ENCODE data around the gene BRD3OS. TPM values are rescaled to one million over a fixed set of nuclear protein-coding genes. Genes with fewer than 3 reads are reported as not detected.

The BRD3OS gene
- total and polyA plus RNA-seq, 2 of the 4 experiments (the other 2 are of a cell fraction), result 15.8 to 20.7 TPM

GRCh38 chr9:134033516-134034214 is 8.4 kb downstream of the BRD3OS start:
- no peak overlapping the region for H3K4ac ChIP-seq (ENCODE audit: low read depth, low read length)
- H3K9me3 ChIP-seq (ENCODE audit: control insufficient read depth, insufficient read depth, low read length), result no peaks in the 10 kb centered on the region
- H4K20me1 ChIP-seq (ENCODE audit: insufficient read depth, low read length), result no peaks in the 10 kb centered on the region; the same call in 1 of the 2 replicates
- H3K79me1 ChIP-seq (ENCODE audit: low read depth in 1 of 2, low read length in 2 of 2), result no peaks in the 10 kb centered on the region; a peak in 1 of 4 replicates
- no peak overlapping the region for H4K5ac ChIP-seq (ENCODE audit: low read depth, low read length)
- H3K9me1 ChIP-seq (ENCODE audit: insufficient read depth, low read length), result no peaks in the 10 kb centered on the region
- H3K4me3 ChIP-seq (ENCODE audit: insufficient read depth, low read depth, low read length), result no peak overlapping the region
- no peak overlapping the region for H3K9ac ChIP-seq (ENCODE audit: low read depth, low read length)
- H3K4me2 ChIP-seq (ENCODE audit: low read depth, low read length), result no peak overlapping the region
- no peak overlapping the region for H3K23ac ChIP-seq (ENCODE audit: low read depth, low read length)
- no peak overlapping the region for H2AK9ac ChIP-seq (replicated peaks; ENCODE audit: low read depth, low read length, poor library complexity)
- H2BK5ac ChIP-seq (ENCODE audit: low read depth, low read length, poor library complexity, severe bottlenecking), result no peak overlapping the region
- peaks cover 58% of the 10 kb centered on the region for H3K36me3 ChIP-seq (ENCODE audit: control insufficient read depth, insufficient read depth, low read length)
- no peaks in the 10 kb centered on the region for H3K27me3 ChIP-seq (ENCODE audit: control insufficient read depth, insufficient read depth, low read length)
- no peak overlapping the region for H4K91ac ChIP-seq (ENCODE audit: insufficient read depth, low read depth, low read length)
- no peak overlapping the region for H3K18ac ChIP-seq (ENCODE audit: low read depth, low read length)
- no peak overlapping the region for H2BK120ac ChIP-seq (ENCODE audit: low read depth, low read length)
- ATAC-seq (ENCODE audit: low read depth), result no peak
- no peak overlapping the region for H2AFZ ChIP-seq (replicated peaks; ENCODE audit: low read length, poor library complexity)
- no peak for TF ChIP-seq RFX5 (IDR thresholded peaks at IDR 0.05; ENCODE audit: low read depth, low read length)
- TF ChIP-seq ELK1 (IDR thresholded peaks at IDR 0.05; ENCODE audit: borderline replicate concordance, low read depth, low read length), result no peak
- TF ChIP-seq FOS (IDR thresholded peaks at IDR 0.05; ENCODE audit: low read depth, low read length), result no peak
- no peak for TF ChIP-seq NFE2L2 (IDR thresholded peaks at IDR 0.05; ENCODE audit: low read depth, low read length)
- TF ChIP-seq CEBPB (IDR thresholded peaks at IDR 0.05; ENCODE audit: low read depth, low read length), result no peak
- WGBS, 2 experiments (ENCODE audit: extremely low coverage in 2 of 2, insufficient read length in 1 of 2), result 93% methylated on average over 10 of the region's 26 CpGs; no CpG with 5 or more reads in 1 of the 2 experiments
- H4K8ac ChIP-seq (ENCODE audit: low read depth in 2 of 2, low read length in 2 of 2), result no peak overlapping the region
- no peak overlapping the region for H3K14ac ChIP-seq (replicated peaks; ENCODE audit: low read depth, low read length)
- in situ Hi-C loops (cut with MboI; ENCODE audit: low sequenced_read_pairs) (no loop called here), dilution Hi-C loops (cut with HindIII; ENCODE audit: low sequenced_read_pairs, unreplicated experiment) (no loop called here), intact Hi-C loops (cut with micrococcal nuclease) (no loop called here)
- POLR2A ChIA-PET (ENCODE audit: unreplicated experiment), result no interaction called here
- H3K27ac ChIP-seq (ENCODE audit: insufficient read depth, low read length), result no peak overlapping the region
- no peak for DNase-seq
- no peak overlapping the region for H3K56ac ChIP-seq (ENCODE audit: extremely low read depth, insufficient read depth, low read length)
- no peaks in the 10 kb centered on the region for H3K4me1 ChIP-seq (ENCODE audit: control insufficient read depth, insufficient read depth, low read length)
- H2AK5ac ChIP-seq (ENCODE audit: low read depth, low read length), result no peak overlapping the region
- BruUV-seq (replicated peaks), result no TSS peak
- H2BK20ac ChIP-seq (ENCODE audit: low read depth, low read length), result no peak overlapping the region
- no peak overlapping the region for H2BK15ac ChIP-seq (ENCODE audit: low read depth, low read length)
- CTCF ChIA-PET, result no interaction called here
